ENCODE measurements around the gene RASL11A.

GRCh38 chr13:27274631-27275030 lies 4.0 kb downstream of the RASL11A start:
- TF ChIP-seq HBP1 (CRISPR knock-in tag; IDR thresholded peaks at IDR 0.05; ENCODE audit: low read depth) (no peak), KLF6 (CRISPR knock-in tag; IDR thresholded peaks at IDR 0.05) (no peak), CTCF (CRISPR knock-in tag; IDR thresholded peaks at IDR 0.05) (no peak), FOSL2 (CRISPR knock-in tag; IDR thresholded peaks at IDR 0.05) (no peak), DPF2 (CRISPR knock-in tag; IDR thresholded peaks at IDR 0.05; ENCODE audit: borderline replicate concordance, low read depth) (no peak), ZNF354B (CRISPR knock-in tag; IDR thresholded peaks at IDR 0.05) (no peak), NR2F1 (CRISPR knock-in tag; IDR thresholded peaks at IDR 0.05) (no peak), TAF1 (CRISPR knock-in tag; IDR thresholded peaks at IDR 0.05) (no peak), ZNF230 (CRISPR knock-in tag; IDR thresholded peaks at IDR 0.05) (no peak), ELF4 (CRISPR knock-in tag; IDR thresholded peaks at IDR 0.05; ENCODE audit: borderline replicate concordance) (no peak)
